ENCODE measurements around the gene ZIC1.

ZIC1 gene

GRCh38 chr3:147424581-147425387 lies 15.6 kb downstream of the ZIC1 start:
- DNase-seq, result no peak

- DNase-seq, result no peak
Measured at GRCh38 chr3:147425388-147425850, 16.3 kb downstream of the ZIC1 start.

GRCh38 chr3:147426931-147427330 lies 17.8 kb downstream of the ZIC1 start:
- DNase-seq, result no peak

GRCh38 chr3:147427746-147428145 lies 18.6 kb downstream of the ZIC1 start:
- DNase-seq, result no peak

GRCh38 chr3:147428326-147428725 lies 19.2 kb downstream of the ZIC1 start:
- no peak for DNase-seq

GRCh38 chr3:147428754-147429153 lies 19.6 kb downstream of the ZIC1 start:
- DNase-seq, result no peak

GRCh38 chr3:147431751-147432150 lies 22.6 kb downstream of the ZIC1 start:
- no peak for DNase-seq

- DNase-seq, result no peak
Measured at GRCh38 chr3:147447224-147447623, 38.1 kb downstream of the ZIC1 start.

- DNase-seq, result no peak
Measured at GRCh38 chr3:147449669-147450068, 40.5 kb downstream of the ZIC1 start.

- DNase-seq, result no peak
Measured at GRCh38 chr3:147458995-147459704, 50.0 kb downstream of the ZIC1 start.

GRCh38 chr3:147462856-147463255 lies 53.7 kb downstream of the ZIC1 start:
- no peak for DNase-seq
